ENCODE data around the gene PACSIN1. TPM values are rescaled to one million over a fixed set of nuclear protein-coding genes. Genes with fewer than 3 reads are reported as not detected.

The PACSIN1 gene
- total RNA-seq, 1 experiment from 2014 or later = 7.0 TPM

DNA sequence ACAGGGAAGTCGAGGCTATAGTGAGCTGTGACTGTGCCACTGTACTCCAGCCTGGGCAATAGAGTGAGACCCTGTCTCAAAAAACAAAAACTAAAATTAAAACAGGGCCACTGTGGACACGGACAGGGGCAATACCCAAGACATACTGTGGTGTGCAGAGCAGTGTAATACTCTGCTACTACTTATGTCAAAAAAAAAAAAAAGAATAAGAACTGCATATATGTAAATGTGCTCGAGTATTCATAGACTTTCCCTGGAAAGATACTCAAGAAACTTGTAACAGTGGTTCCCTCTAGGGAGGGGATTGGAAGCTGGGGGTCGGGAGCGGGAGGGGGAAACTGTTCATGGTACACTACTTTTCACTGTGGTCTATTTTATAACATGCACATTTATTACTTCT is 74.3 kb downstream of the PACSIN1 start:
- no peak overlapping the region for H4K91ac ChIP-seq (ENCODE audit: insufficient read length, low read depth, low read length)
- H2BK12ac ChIP-seq (ENCODE audit: insufficient read length, low read depth, low read length) = no peak overlapping the region
- no peak overlapping the region for H3K27ac ChIP-seq (ENCODE audit: insufficient read length, low read depth, low read length)
- Mint-ChIP-seq H3K4me1 (peaks cover 0 to 22% of the 10 kb centered on the region in 2 experiments; a peak in 2 of 4 replicates), H3K27ac (no peak overlapping the region; a peak in 1 of 7 replicates), H3K36me3 (ENCODE audit: insufficient read depth in 1 of 3, low read depth in 3 of 3) (no peaks in the 10 kb centered on the region), H3K27me3 (ENCODE audit: low read depth) (no peaks in the 10 kb centered on the region), H3K9me3 (no peaks in the 10 kb centered on the region), H3K4me3 (no peak overlapping the region)
- no peak overlapping the region for H2BK120ac ChIP-seq (ENCODE audit: low read depth, low read length, poor library complexity, severe bottlenecking)
- H3K79me2 ChIP-seq (ENCODE audit: insufficient read depth, low read length) = no peaks in the 10 kb centered on the region
- no peaks in the 10 kb centered on the region for H3K27me3 ChIP-seq (ENCODE audit: insufficient read depth, low read length)
- H3K9ac ChIP-seq (ENCODE audit: extremely low read depth, insufficient read length, low read length) = no peak overlapping the region
- H3K18ac ChIP-seq (ENCODE audit: insufficient read length, low read depth, low read length) = no peak overlapping the region
- no peaks in the 10 kb centered on the region for H3K79me1 ChIP-seq (ENCODE audit: insufficient read depth, low read depth, low read length, poor library complexity, severe bottlenecking)
- no peaks in the 10 kb centered on the region for H3K9me3 ChIP-seq (ENCODE audit: control insufficient read depth, low read depth, low read length)
- H2AK5ac ChIP-seq (ENCODE audit: insufficient read length, low read length) = no peak overlapping the region
- H3K4me1 ChIP-seq (ENCODE audit: insufficient read depth, low read length) = no peaks in the 10 kb centered on the region
- no peak overlapping the region for H4K5ac ChIP-seq (ENCODE audit: insufficient read length, low read depth, low read length)
- H3K23me2 ChIP-seq (ENCODE audit: insufficient read length, low read depth, low read length, poor library complexity, severe bottlenecking) = no peaks in the 10 kb centered on the region
- no peak overlapping the region for H2AFZ ChIP-seq (ENCODE audit: low read length)
- H2BK15ac ChIP-seq (ENCODE audit: low read depth, low read length) = no peak overlapping the region
- H3K56ac ChIP-seq (ENCODE audit: insufficient read length, low read depth, low read length) = no peak overlapping the region
- no peak overlapping the region for H3K4ac ChIP-seq (ENCODE audit: low read depth, low read length)
- no CpG with 5 or more reads among the region's 5 CpGs for WGBS (ENCODE audit: extremely low coverage, insufficient read length, low lambda C conversion rate)
- no peak overlapping the region for H3K14ac ChIP-seq (ENCODE audit: insufficient read depth, low read length)
- no peak overlapping the region for H3K23ac ChIP-seq (ENCODE audit: insufficient read length, low read depth, low read length)
- no peak for DNase-seq
- no peak overlapping the region for H3T11ph ChIP-seq (ENCODE audit: low read length)
- no peak overlapping the region for H4K8ac ChIP-seq (replicated peaks; ENCODE audit: insufficient read length, low read depth, low read length)
- TF ChIP-seq CTCF (conservative IDR thresholded peaks at IDR 0.05) = no peak
- no peaks in the 10 kb centered on the region for H4K20me1 ChIP-seq (ENCODE audit: control insufficient read depth, insufficient read depth, insufficient read length)
- H3K4me2 ChIP-seq (ENCODE audit: insufficient read depth, insufficient read length, low read length) = no peak overlapping the region
- no peak overlapping the region for H2BK20ac ChIP-seq (ENCODE audit: low read depth, low read length, poor library complexity, severe bottlenecking)
- H2BK5ac ChIP-seq (ENCODE audit: insufficient read length, low read length) = no peak overlapping the region
